ENCODE results near the gene SMYD1. TPM values are rescaled to one million over a fixed set of nuclear protein-coding genes. Genes with fewer than 3 reads are reported as not detected.
A peak's percentile ranks its signal among the peaks of the same experiment; 100 is the strongest.

The SMYD1 gene
- total RNA-seq, 1 experiment from 2014 or later, result not detected

DNA sequence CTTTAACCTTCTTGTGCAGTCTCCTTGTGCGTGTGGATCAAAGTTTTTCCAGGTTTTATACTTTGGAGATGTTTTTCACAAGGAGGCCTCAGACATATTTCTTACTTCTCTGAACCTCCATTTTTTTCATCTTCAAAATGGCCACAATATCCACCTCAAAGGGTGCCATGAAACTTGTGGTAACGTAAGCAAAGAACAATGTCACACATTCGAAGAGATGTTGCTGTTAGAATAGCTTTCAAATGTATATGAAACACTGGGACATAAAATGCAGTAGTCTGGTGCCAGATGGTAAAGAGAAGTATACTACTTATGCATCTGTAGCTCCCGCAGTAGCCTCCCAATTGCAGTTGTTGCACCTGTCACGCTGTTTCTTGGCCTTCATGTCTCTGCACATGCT lies 9.4 kb upstream of the SMYD1 start:
- no peak overlapping the region for H3K4me3 ChIP-seq
- intact Hi-C loops (cut with micrococcal nuclease; ENCODE audit: unreplicated experiment), result loop anchor here (5.0 kb wide), 1 partner anchor 1251 kb away; no protein-coding TSS in a partner anchor
- peaks cover 21% of the 10 kb centered on the region for H3K79me2 ChIP-seq (ENCODE audit: low read depth)
- ChIA-PET POLR2A (ENCODE audit: unreplicated experiment) (no interaction called here), CTCF (no interaction called here)
- H3K9me3 ChIP-seq (ENCODE audit: insufficient read depth, low read depth), result no peaks in the 10 kb centered on the region
- H3K27me3 ChIP-seq (ENCODE audit: insufficient read depth, low read depth), result no peaks in the 10 kb centered on the region
- H3F3A ChIP-seq (ENCODE audit: insufficient read depth, low read depth), result no peaks in the 10 kb centered on the region; the same call in 1 of the 2 replicates
- no peak overlapping the region for H3K27ac ChIP-seq
- no peaks in the 10 kb centered on the region for H4K20me1 ChIP-seq (ENCODE audit: insufficient read depth)
- no peak overlapping the region for H3K4me2 ChIP-seq
- peaks cover 21% of the 10 kb centered on the region for H3K4me1 ChIP-seq (replicated peaks; ENCODE audit: insufficient read depth)
- BruUV-seq (replicated peaks), result no TSS peak
- H2AFZ ChIP-seq, result no peak overlapping the region
- no peak for DNase-seq
- H3K36me3 ChIP-seq (ENCODE audit: low read depth), result peaks cover 7% of the 10 kb centered on the region; the same call in 1 of the 2 replicates
- TF ChIP-seq EZH2 (IDR thresholded peaks at IDR 0.05; ENCODE audit: low read depth), result no peak
- TF ChIP-seq, protein P1, sequence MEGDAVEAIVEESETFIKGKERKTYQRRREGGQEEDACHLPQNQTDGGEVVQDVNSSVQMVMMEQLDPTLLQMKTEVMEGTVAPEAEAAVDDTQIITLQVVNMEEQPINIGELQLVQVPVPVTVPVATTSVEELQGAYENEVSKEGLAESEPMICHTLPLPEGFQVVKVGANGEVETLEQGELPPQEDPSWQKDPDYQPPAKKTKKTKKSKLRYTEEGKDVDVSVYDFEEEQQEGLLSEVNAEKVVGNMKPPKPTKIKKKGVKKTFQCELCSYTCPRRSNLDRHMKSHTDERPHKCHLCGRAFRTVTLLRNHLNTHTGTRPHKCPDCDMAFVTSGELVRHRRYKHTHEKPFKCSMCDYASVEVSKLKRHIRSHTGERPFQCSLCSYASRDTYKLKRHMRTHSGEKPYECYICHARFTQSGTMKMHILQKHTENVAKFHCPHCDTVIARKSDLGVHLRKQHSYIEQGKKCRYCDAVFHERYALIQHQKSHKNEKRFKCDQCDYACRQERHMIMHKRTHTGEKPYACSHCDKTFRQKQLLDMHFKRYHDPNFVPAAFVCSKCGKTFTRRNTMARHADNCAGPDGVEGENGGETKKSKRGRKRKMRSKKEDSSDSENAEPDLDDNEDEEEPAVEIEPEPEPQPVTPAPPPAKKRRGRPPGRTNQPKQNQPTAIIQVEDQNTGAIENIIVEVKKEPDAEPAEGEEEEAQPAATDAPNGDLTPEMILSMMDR (conservative IDR thresholded peaks at IDR 0.05), result no peak
- H3K9me2 ChIP-seq (ENCODE audit: insufficient read depth), result no peaks in the 10 kb centered on the region

DNA sequence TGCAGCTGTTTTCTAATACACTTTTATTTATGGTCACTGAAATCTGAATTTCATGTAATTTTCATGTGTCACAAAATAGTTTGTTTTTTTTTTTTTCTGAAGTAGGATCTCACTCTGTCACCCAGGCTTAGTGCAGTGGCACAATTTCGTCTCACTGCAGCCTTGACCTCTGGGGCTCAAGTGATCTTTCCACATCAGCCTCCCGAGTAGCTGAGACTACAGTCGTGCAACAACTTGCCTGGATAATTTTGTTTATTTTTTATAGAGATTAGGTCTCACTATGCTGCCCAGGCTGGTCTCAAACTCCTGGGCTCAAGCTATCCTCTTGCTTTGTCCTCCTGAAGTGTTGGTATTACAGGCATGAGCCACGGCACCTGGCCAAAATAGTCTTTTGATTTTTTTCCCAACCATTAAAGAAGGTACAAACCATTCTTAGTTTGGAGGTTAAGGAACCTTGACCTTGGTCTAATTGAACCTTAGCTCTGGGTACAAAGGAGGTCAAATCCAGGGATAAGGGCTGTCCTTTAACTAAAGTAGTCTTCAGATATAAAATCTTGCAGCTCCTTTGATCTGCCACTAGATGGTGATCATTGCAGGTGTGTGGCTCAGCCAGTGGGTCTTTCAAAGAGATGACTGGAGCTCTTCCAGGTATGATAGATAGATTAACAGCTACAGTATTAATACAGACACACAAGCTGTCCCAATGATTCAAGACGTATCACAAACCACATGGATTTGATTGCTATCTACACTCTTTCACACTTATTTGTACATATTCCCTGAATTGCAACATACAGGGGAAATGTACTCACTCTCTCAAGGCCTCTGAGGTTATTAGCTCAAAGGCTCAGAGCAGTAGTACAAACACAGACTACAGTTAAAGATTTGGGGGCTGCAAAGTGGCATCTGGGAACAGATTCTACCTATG lies 7.4 kb upstream of the SMYD1 start:
- Histone ChIP-seq H4K20me1 (ENCODE audit: insufficient read depth) (no peaks in the 10 kb centered on the region), H3K36me3 (ENCODE audit: low read depth) (no peaks in the 10 kb centered on the region), H3K4me2 (no peak overlapping the region), H3F3A (ENCODE audit: insufficient read depth, low read depth) (no peaks in the 10 kb centered on the region), H2AFZ (no peak overlapping the region), H3K27me3 (ENCODE audit: insufficient read depth, low read depth) (no peaks in the 10 kb centered on the region), H3K4me3 (no peak overlapping the region), H3K4me1 (replicated peaks; ENCODE audit: insufficient read depth) (peaks cover 9% of the 10 kb centered on the region; the same call in 1 of the 2 replicates), H3K9me3 (ENCODE audit: insufficient read depth, low read depth) (no peaks in the 10 kb centered on the region), H3K27ac (no peak overlapping the region), H3K79me2 (ENCODE audit: low read depth) (peaks cover under 1% of the 10 kb centered on the region), H3K9me2 (ENCODE audit: insufficient read depth) (no peaks in the 10 kb centered on the region)
- ChIA-PET CTCF (interaction anchor here (0.6 to 1.5 kb wide), 5 partner anchors 13 to 105 kb away, joined by 3 to 20 read pairs (median 3); no protein-coding TSS in a partner anchor), POLR2A (ENCODE audit: unreplicated experiment) (no interaction called here)
- BruUV-seq (replicated peaks), result no TSS peak
- intact Hi-C loops (cut with micrococcal nuclease; ENCODE audit: unreplicated experiment), result loop anchor here (1.0 to 5.0 kb wide), 3 partner anchors 98 to 1253 kb away; no protein-coding TSS in a partner anchor
- peak; percentile 15 to 55 for DNase-seq
- TF ChIP-seq EZH2 (IDR thresholded peaks at IDR 0.05; ENCODE audit: low read depth), result no peak
- TF ChIP-seq, protein P1 (conservative IDR thresholded peaks at IDR 0.05), result peak; percentile 87

DNA sequence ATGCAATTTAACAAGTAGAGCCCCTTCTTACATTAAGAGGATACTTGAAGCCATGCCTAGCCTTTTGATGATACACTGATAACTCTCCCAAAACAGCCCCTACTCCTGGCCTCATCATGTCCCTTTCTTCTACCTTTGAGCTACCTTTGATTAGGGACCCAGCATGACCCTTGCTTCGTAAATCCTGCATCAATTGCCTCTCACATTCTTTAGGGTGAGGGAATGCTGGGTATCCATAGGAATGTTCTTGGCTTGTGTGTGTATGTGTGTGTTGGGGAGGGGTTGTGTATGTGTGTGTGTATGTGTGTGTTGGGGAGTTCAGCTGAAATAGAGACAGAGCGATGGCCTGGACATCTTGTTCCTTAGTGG lies 6.7 kb upstream of the SMYD1 start:
- DNase-seq, result no peak
- no peaks in the 10 kb centered on the region for H3K9me3 ChIP-seq (ENCODE audit: insufficient read depth, low read depth)
- intact Hi-C loops (cut with micrococcal nuclease; ENCODE audit: unreplicated experiment), result loop anchor here (1.0 kb wide), 2 partner anchors 97 to 126 kb away; no protein-coding TSS in a partner anchor
- H3K4me1 ChIP-seq (replicated peaks; ENCODE audit: insufficient read depth), result peaks cover 9% of the 10 kb centered on the region; the same call in 1 of the 2 replicates
- TF ChIP-seq EZH2 (IDR thresholded peaks at IDR 0.05; ENCODE audit: low read depth), result no peak
- TF ChIP-seq, protein P1 (conservative IDR thresholded peaks at IDR 0.05), result no peak
- H3K4me3 ChIP-seq, result no peak overlapping the region
- BruUV-seq (replicated peaks), result no TSS peak
- no peaks in the 10 kb centered on the region for H4K20me1 ChIP-seq (ENCODE audit: insufficient read depth)
- H3K27me3 ChIP-seq (ENCODE audit: insufficient read depth, low read depth), result no peaks in the 10 kb centered on the region
- POLR2A ChIA-PET (ENCODE audit: unreplicated experiment), result no interaction called here
- H3K36me3 ChIP-seq (ENCODE audit: low read depth), result no peaks in the 10 kb centered on the region
- no peaks in the 10 kb centered on the region for H3K79me2 ChIP-seq (ENCODE audit: low read depth)
- H3K4me2 ChIP-seq, result no peak overlapping the region
- H3K9me2 ChIP-seq (ENCODE audit: insufficient read depth), result no peaks in the 10 kb centered on the region
- H3F3A ChIP-seq (ENCODE audit: insufficient read depth, low read depth), result no peaks in the 10 kb centered on the region
- H3K27ac ChIP-seq, result no peak overlapping the region
- H2AFZ ChIP-seq, result no peak overlapping the region
- CTCF ChIA-PET, result interaction anchor here (0.6 to 1.5 kb wide), 3 partner anchors 13 to 105 kb away, joined by 3 to 20 read pairs (median 3); no protein-coding TSS in a partner anchor
